Heart left ventricle (tissue), 16 donors: ENCODE measurements around the gene TTLL5. TPM values are rescaled to one million over a fixed set of nuclear protein-coding genes. Genes with fewer than 3 reads are reported as not detected.

ENCODE experiments used
- ATAC-seq, 4 donors: fragments of 200-7000 bp; cut with Tn5 transposase; one replicate each; pipeline ENCODE4 v1.9.1; 2020 to 2022; ENCODE audit warnings: moderate library complexity in 4 of 4, mild to moderate bottlenecking in 3 of 4, moderate number of reproducible peaks in 1 of 4
- DNase-seq, 5 donors: peaks; one replicate each; pipeline ENCODE4 v3.0.0-alpha.2; 2020
- H3K27ac ChIP-seq, 12 donors: fragments of 200-600 bp; sonication (generic) in 4 of 12; one replicate each; pipeline versions ENCODE4 v1.5.0 to v1.8.0; 2016 to 2022; ENCODE audit warnings: mild to moderate bottlenecking in 2 of 12
- H3K27me3 ChIP-seq, 9 donors: fragments of 200-600 bp; sonication (generic) in 2 of 9; one replicate each; pipeline versions ENCODE4 v1.5.1 to v1.8.0; 2016 to 2022; ENCODE audit warnings: mild to moderate bottlenecking in 3 of 9
- H3K36me3 ChIP-seq, 9 donors: fragments of 200-600 bp; sonication (generic) in 2 of 9; one replicate each; pipeline versions ENCODE4 v1.5.0 to v1.8.0; 2018 to 2022; ENCODE audit warnings: mild to moderate bottlenecking in 2 of 9
- H3K4me1 ChIP-seq, 12 donors: fragments of 200-600 bp; sonication (generic) in 4 of 12; one replicate each; pipeline versions ENCODE4 v1.5.0 to v1.8.0; 2016 to 2022; ENCODE audit warnings: mild to moderate bottlenecking in 3 of 12
- H3K4me3 ChIP-seq, 12 donors: fragments of 200-600 bp; sonication (generic) in 4 of 12; one replicate each; pipeline versions ENCODE4 v1.5.0 to v1.8.0; 2017 to 2022; ENCODE audit warnings: mild to moderate bottlenecking in 9 of 12, moderate library complexity in 4 of 12
- H3K9me3 ChIP-seq, 12 donors: fragments of 200-600 bp; sonication (generic) in 4 of 12; one replicate each; pipeline versions ENCODE4 v1.5.0 to v1.8.0; 2016 to 2022; ENCODE audit warnings: mild to moderate bottlenecking in 1 of 12
- POLR2A ChIP-seq, 2 donors: fragments of 450-650 bp; IDR thresholded peaks; one replicate each; pipeline ENCODE4 v1.6.1; 2017; ENCODE audit warnings: antibody characterized with exemption in 2 of 2, mild to moderate bottlenecking in 2 of 2, moderate library complexity in 2 of 2
- WGBS, 4 donors: extraction: QIAGEN DNeasy Blood & Tissue Kit in 2 of 4; methylation state at CpG; one replicate each; pipeline versions ENCODE4 v1.1.5 to v1.1.7; 2013 to 2018; 5-methylcytosine and 5-hydroxymethylcytosine counted together
- intact Hi-C, 10 donors: fragments of 100-400 bp; cut with DNase I; formaldehyde crosslinking; loops; one replicate each; pipeline versions ENCODE4 v1.11.1 to v1.14.2; 2022
- polyA plus RNA-seq, 2 donors: library from polyadenylated mRNA; stranded (reverse); fragments of 200-250 nt; gene quantifications; one replicate each; pipeline ENCODE4 v1.2.3, GENCODE V29; 2013
- total RNA-seq, 9 donors: library from RNA; depleted of rRNA in 2 of 9; stranded (reverse); fragments of >200 nt in 2 of 9; fragmentation: NEBNext Ultra II Directional in 3 of 9; extraction: Animal tissue kit (Norgen Biotek cat#: 25700) in 3 of 9; gene quantifications; one replicate each; pipeline versions ENCODE4 v1.1.0 to v1.2.4, GENCODE V29; 2016 to 2023
- TF ChIP-seq, protein P1 (sequence below), 12 donors: fragments of 200-600 bp; sonication (generic) in 4 of 12; IDR thresholded peaks; one replicate each; pipeline versions ENCODE4 v1.5.0 to v1.8.0; 2018 to 2022; ENCODE audit warnings: antibody characterized with exemption in 12 of 12, mild to moderate bottlenecking in 5 of 12
- donor health status: ischemic (EF 13 %, LVEDD 7.1; RV severe dilation, severe dysfunction).
- donor health status: healthy with polysubstance abuse.
- donor health status: DM: no; HTN: yes; CAD: no.
- donor health status: DM: no; HTN: no; CAD: no.
- donor health status: ischemic (EF 25% LVEDD 6.9; RV normal size, moderate dysfunction).
- donor health status: ischemic (EF 25% LVEDD 5.7; RV mildly dilated, moderate dysfunction).
- donor health status: healthy.
- donor health status: DM: yes; HTN: yes; CAD: no.
- donor health status: ischemic (EF 35%, LVEDD 5.7; RV mildly dilated, moderate dysfunction).
- donor health status: nonischemic (EF 11% LVEDD 7.7; RV severe dilation, severe dysfunction).
- donor health status: DM: yes; HTN: yes; CAD: no.
- donor health status: PGD.
- donor health status: ischemic (EF 29% LVEDD 5.4; RV normal size, mild dysfunction).
- donor health status: nonischemic (EF 23%, LVEDD 6.1; RV moderate dilation, normal function).

The TTLL5 gene
- total and polyA plus RNA-seq, 11 donors, result 6.2 to 24.6 (median 15.8) TPM

DNA sequence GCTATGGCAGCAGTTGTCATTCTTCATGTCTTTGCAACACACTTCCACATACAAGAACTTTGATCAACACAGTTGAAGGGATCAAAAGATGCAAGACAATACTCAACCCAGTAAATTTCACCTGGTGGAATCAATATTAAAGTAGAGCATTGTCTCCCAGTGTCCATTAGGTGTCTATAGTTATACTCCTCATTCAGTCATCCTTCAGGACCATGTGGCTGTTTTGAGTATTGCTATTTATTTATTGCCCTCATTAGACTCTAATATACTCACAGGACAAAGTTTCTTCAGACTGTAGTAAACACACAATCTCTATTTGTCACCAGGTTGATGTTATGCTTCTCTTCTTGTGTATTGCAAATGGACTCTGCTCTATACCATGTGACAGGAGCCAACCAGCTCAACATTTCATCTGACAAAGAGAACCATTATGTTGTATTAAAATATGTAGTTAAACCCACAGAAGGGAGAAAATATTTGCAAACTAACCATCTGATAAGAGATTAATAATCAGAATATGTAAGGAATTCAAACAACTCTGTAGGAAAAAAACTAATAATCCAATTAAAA, 174.2 kb downstream of the TTLL5 start:
- intact Hi-C loops, result no loop called here

DNA sequence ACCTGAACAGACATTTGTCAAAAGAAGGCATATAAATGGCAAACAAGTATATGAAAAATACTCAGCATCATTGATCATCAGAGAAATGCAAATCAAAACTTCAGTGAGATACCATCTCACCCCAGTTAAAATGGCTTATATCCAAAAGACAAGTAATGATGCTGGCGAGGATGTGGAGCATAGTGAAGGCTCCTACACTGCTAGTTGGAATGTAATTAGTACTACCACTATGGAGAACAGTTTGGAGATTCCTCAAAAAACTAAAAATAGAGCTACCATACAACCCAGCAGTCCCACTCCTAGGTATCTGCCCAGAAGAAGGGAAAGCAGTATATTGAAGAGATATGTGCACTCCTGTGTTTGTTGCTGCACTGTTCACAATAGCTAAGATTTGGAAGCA, 174.7 kb downstream of the TTLL5 start:
- Histone ChIP-seq H3K27me3 (no peaks in the 10 kb centered on the region), H3K36me3 (no peaks in the 10 kb centered on the region), H3K27ac (no peak overlapping the region), H3K9me3 (no peaks in the 10 kb centered on the region), H3K4me3 (no peak overlapping the region), H3K4me1 (peaks cover 0 to 30% (median 20%) of the 10 kb centered on the region in 12 donors)
- ATAC-seq (no peak), DNase-seq (no peak)
- intact Hi-C loops, result no loop called here
- TF ChIP-seq, protein P1, sequence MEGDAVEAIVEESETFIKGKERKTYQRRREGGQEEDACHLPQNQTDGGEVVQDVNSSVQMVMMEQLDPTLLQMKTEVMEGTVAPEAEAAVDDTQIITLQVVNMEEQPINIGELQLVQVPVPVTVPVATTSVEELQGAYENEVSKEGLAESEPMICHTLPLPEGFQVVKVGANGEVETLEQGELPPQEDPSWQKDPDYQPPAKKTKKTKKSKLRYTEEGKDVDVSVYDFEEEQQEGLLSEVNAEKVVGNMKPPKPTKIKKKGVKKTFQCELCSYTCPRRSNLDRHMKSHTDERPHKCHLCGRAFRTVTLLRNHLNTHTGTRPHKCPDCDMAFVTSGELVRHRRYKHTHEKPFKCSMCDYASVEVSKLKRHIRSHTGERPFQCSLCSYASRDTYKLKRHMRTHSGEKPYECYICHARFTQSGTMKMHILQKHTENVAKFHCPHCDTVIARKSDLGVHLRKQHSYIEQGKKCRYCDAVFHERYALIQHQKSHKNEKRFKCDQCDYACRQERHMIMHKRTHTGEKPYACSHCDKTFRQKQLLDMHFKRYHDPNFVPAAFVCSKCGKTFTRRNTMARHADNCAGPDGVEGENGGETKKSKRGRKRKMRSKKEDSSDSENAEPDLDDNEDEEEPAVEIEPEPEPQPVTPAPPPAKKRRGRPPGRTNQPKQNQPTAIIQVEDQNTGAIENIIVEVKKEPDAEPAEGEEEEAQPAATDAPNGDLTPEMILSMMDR (IDR thresholded peaks at IDR 0.05), result no peak
- TF ChIP-seq POLR2A (IDR thresholded peaks at IDR 0.05), result no peak
- WGBS, 4 donors, result 94 to 100% (median 95%) methylated on average over 1 of the region's 1 CpG

More for the DNA sequence above, 174.2 kb downstream of the TTLL5 start:
- DNase-seq (no peak), ATAC-seq (no peak)
- Histone ChIP-seq H3K27ac (no peak overlapping the region), H3K4me1 (peaks cover 0 to 30% (median 20%) of the 10 kb centered on the region in 12 donors), H3K4me3 (no peak overlapping the region), H3K36me3 (no peaks in the 10 kb centered on the region), H3K9me3 (no peaks in the 10 kb centered on the region), H3K27me3 (no peaks in the 10 kb centered on the region)
- TF ChIP-seq, protein P1 (IDR thresholded peaks at IDR 0.05), result peak in 2 of 12 donors; percentile 10 to 20
- no peak for TF ChIP-seq POLR2A (IDR thresholded peaks at IDR 0.05)

DNA sequence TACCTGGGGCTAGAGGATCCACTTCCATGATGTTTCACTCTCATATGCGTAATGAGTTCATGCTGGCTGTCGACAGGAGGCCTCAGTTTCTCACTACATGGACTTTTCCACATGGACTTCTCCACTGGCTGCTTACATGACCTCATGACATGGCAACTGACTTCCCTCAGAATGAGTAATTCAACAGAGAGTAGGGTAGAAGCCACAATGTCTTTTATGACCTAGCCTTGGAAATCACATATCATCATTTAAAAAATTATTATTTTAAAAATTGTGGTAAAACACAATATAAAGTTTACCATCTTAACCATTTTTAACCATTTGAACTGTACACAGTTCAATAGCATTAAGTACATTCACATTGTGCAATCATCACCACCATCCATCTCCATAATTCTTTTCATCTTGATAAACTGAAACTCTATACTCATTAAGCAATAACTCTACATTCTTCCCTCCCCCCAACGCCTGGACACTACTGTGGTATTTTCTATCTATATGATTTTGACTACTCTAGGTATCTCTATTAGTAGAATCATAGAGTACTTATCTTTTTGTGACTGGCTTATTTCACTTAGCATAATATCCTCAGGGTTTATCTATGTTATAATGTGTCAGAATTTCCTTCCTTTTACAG, 176.2 kb downstream of the TTLL5 start:
- H3K36me3 ChIP-seq, result no peaks in the 10 kb centered on the region
- no peak overlapping the region for H3K27ac ChIP-seq
- ATAC-seq, result no peak
- intact Hi-C loops, result no loop called here
- 93 to 99% (median 97%) methylated on average over 3 of the region's 3 CpGs for WGBS, 4 donors
- no peaks in the 10 kb centered on the region for H3K9me3 ChIP-seq
- no peak overlapping the region for H3K4me3 ChIP-seq
- peaks cover 0 to 16% (median 9%) of the 10 kb centered on the region in 12 donors for H3K4me1 ChIP-seq
- no peak for DNase-seq
- H3K27me3 ChIP-seq, result no peaks in the 10 kb centered on the region
- TF ChIP-seq, protein P1 (IDR thresholded peaks at IDR 0.05), result no peak
- TF ChIP-seq POLR2A (IDR thresholded peaks at IDR 0.05), result no peak

DNA sequence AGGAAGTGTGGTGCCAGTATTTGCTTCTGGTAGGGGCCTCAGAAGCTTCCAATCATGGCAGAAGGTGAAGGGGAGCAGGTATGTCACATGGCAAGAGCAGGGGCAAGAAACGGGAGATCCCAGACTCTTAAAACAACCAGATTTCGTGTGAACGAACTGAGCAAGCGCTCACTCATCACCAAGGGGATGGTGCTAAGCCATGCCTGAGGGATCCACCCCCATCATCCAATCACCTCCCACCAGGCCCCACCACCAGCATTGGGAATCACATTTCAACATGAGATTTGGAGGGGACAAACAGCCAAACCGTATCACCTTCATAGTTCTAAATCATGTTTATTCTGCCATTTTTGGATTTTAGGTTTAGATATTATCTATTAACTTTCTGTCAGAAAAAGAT, 179.9 kb downstream of the TTLL5 start:
- ATAC-seq, result no peak
- no peaks in the 10 kb centered on the region for H3K27me3 ChIP-seq
- no peaks in the 10 kb centered on the region for H3K36me3 ChIP-seq
- no peak for DNase-seq
- no peak overlapping the region for H3K4me3 ChIP-seq
- peaks cover 0 to 9% (median 2%) of the 10 kb centered on the region in 12 donors for H3K4me1 ChIP-seq
- H3K9me3 ChIP-seq, result no peaks in the 10 kb centered on the region
- 92 to 99% (median 94%) methylated on average over 5 of the region's 5 CpGs for WGBS, 4 donors
- TF ChIP-seq POLR2A (IDR thresholded peaks at IDR 0.05), result no peak
- TF ChIP-seq, protein P1 (IDR thresholded peaks at IDR 0.05), result no peak
- H3K27ac ChIP-seq, result no peak overlapping the region
- intact Hi-C loops, result no loop called here
